H1 (cell line): ENCODE measurements around the gene FXYD5. TPM values are rescaled to one million over a fixed set of nuclear protein-coding genes. Genes with fewer than 3 reads are reported as not detected.
A peak's percentile ranks its signal among the peaks of the same experiment; 100 is the strongest.

Experiments used
- CTCF ChIA-PET: fragments of 300-600 bp; sonication (Branson Sonifier 250); formaldehyde crosslinking; loops from one replicate; lab custom pipeline; 2021; ENCODE audit not compliant: partially characterized antibody; lab: Charles Lee
- POLR2A ChIA-PET: fragments of 300-600 bp; sonication (Branson Sonifier 250); formaldehyde crosslinking; loops from one replicate; lab custom pipeline; 2021; ENCODE audit warnings: inconsistent platforms; ENCODE audit not compliant: partially characterized antibody; lab: Charles Lee
- DNase-seq, 2 experiments: peaks; one replicate each; pipeline versions ENCODE4 v3.0.0 to v3.0.0-alpha.2; 2010 to 2022; ENCODE audit warnings: low spot score in 2 of 2, low read depth in 1 of 2, mixed read lengths in 1 of 2
- FAIRE-seq: peaks from 2 replicates; lab custom pipeline; 2011; peaks lifted over from hg19 to GRCh38; lab: Jason Lieb, UNC
- H2AFZ ChIP-seq: 2 replicates; pipeline ENCODE4 v1.8.1; 2012; ENCODE audit warnings: low read length, inconsistent platforms
- H2AK5ac ChIP-seq: 2 replicates; pipeline ENCODE4 v1.6.1; 2013; ENCODE audit warnings: low read depth, low read length
- H2BK120ac ChIP-seq: replicated peaks from 2 replicates; pipeline ENCODE3; 2013; ENCODE audit warnings: low read depth, low read length, inconsistent platforms
- H2BK12ac ChIP-seq: 2 replicates; pipeline ENCODE4 v1.6.1; 2013; ENCODE audit warnings: low read depth, low read length
- H2BK15ac ChIP-seq: 2 replicates; pipeline ENCODE4 v1.6.1; 2013; ENCODE audit warnings: low read length
- H2BK20ac ChIP-seq: 2 replicates; pipeline ENCODE4 v1.6.1; 2013; ENCODE audit warnings: low read length
- H2BK5ac ChIP-seq: 2 replicates; pipeline ENCODE4 v1.6.1; 2013; ENCODE audit warnings: low read depth, low read length
- H3K14ac ChIP-seq: 2 replicates; pipeline ENCODE4 v1.6.1; 2013; ENCODE audit warnings: inconsistent platforms; ENCODE audit not compliant: insufficient read length
- H3K18ac ChIP-seq: 2 replicates; pipeline ENCODE4 v1.6.1; 2013; ENCODE audit warnings: low read length; ENCODE audit errors: extremely low read depth
- H3K23ac ChIP-seq: 2 replicates; pipeline ENCODE4 v1.6.1; 2013; ENCODE audit warnings: inconsistent platforms; ENCODE audit not compliant: insufficient read length
- H3K23me2 ChIP-seq: 2 replicates; pipeline ENCODE4 v1.6.1; 2013; ENCODE audit warnings: low read depth, low read length
- H3K27ac ChIP-seq: 2 replicates; pipeline ENCODE4 v1.6.1; 2011; ENCODE audit warnings: low read depth, low read length, inconsistent platforms
- H3K27me3 ChIP-seq, 4 experiments: replicated peaks in 1 of 4; 1 replicate in 1 of 4; 2 replicates in 3 of 4; pipeline versions ENCODE4 v1.6.1 to v1.8.1; 2011 to 2013; ENCODE audit warnings: low read length in 3 of 4, mild to moderate bottlenecking in 3 of 4, inconsistent platforms in 2 of 4, mixed read lengths in 2 of 4, moderate library complexity in 1 of 4; ENCODE audit not compliant: control insufficient read depth in 3 of 4, insufficient read depth in 3 of 4; ENCODE audit errors: extremely low read depth in 1 of 4
- H3K36me3 ChIP-seq, 4 experiments: 2 replicates each; pipeline versions ENCODE4 v1.6.1 to v1.8.1; 2011 to 2013; ENCODE audit warnings: mild to moderate bottlenecking in 4 of 4, low read length in 3 of 4, moderate library complexity in 2 of 4, control low read depth in 1 of 4, inconsistent platforms in 1 of 4; ENCODE audit not compliant: insufficient read depth in 4 of 4, control insufficient read depth in 2 of 4
- H3K4ac ChIP-seq: replicated peaks from 2 replicates; pipeline ENCODE3; 2013; ENCODE audit warnings: low read length, low read depth, mixed read lengths, inconsistent platforms; ENCODE audit not compliant: insufficient read length
- H3K4me1 ChIP-seq, 4 experiments: replicated peaks in 1 of 4; 1 replicate in 1 of 4; 2 replicates in 3 of 4; pipeline versions ENCODE4 v1.6.1 to v1.8.1; 2011 to 2013; ENCODE audit warnings: low read length in 3 of 4, inconsistent platforms in 2 of 4, mixed read lengths in 1 of 4; ENCODE audit not compliant: insufficient read depth in 4 of 4, control insufficient read depth in 3 of 4
- H3K4me2 ChIP-seq, 2 experiments: 2 replicates each; pipeline versions ENCODE4 v1.6.1 to v1.8.1; 2011 to 2013; ENCODE audit warnings: low read depth in 2 of 2, low read length in 2 of 2, control low read depth in 1 of 2, inconsistent platforms in 1 of 2, mild to moderate bottlenecking in 1 of 2; ENCODE audit not compliant: insufficient read depth in 1 of 2
- H3K4me3 ChIP-seq, 4 experiments: fragments of 200-600, 300-600 bp in 1 of 4; sonication (generic), shearing (Covaris generic), sonication (Bioruptor Twin) in 1 of 4; 2 replicates each; pipeline versions ENCODE4 v1.5.1 to v1.8.1; 2011 to 2016; ENCODE audit warnings: low read length in 4 of 4, low read depth in 3 of 4, control low read depth in 2 of 4, inconsistent platforms in 2 of 4, mild to moderate bottlenecking in 2 of 4, mixed read lengths in 1 of 4, moderate library complexity in 1 of 4; ENCODE audit not compliant: insufficient read depth in 2 of 4; ENCODE audit errors: extremely low read depth in 1 of 4
- H3K56ac ChIP-seq: replicated peaks from 2 replicates; pipeline ENCODE3; 2013; ENCODE audit warnings: low read depth, mild to moderate bottlenecking, mixed read lengths, low read length, inconsistent platforms; ENCODE audit not compliant: insufficient read length
- H3K79me1 ChIP-seq: 2 replicates; pipeline ENCODE4 v1.6.1; 2013; ENCODE audit warnings: low read depth, low read length, control low read depth
- H3K79me2 ChIP-seq, 2 experiments: 2 replicates each; pipeline versions ENCODE4 v1.6.1 to v1.8.1; 2012 to 2013; ENCODE audit warnings: low read length in 2 of 2, mild to moderate bottlenecking in 2 of 2, inconsistent platforms in 1 of 2; ENCODE audit not compliant: insufficient read depth in 2 of 2, control insufficient read depth in 1 of 2
- H3K9ac ChIP-seq, 4 experiments: replicated peaks in 1 of 4; 1 replicate in 1 of 4; 2 replicates in 3 of 4; pipeline versions ENCODE4 v1.6.1 to v1.8.1; 2011 to 2013; ENCODE audit warnings: low read depth in 3 of 4, low read length in 3 of 4, control low read depth in 2 of 4, mild to moderate bottlenecking in 2 of 4, moderate library complexity in 2 of 4, inconsistent platforms in 1 of 4; ENCODE audit errors: extremely low read depth in 1 of 4
- H3K9me3 ChIP-seq, 2 experiments: 2 replicates each; pipeline versions ENCODE4 v1.6.1 to v1.8.1; 2012 to 2013; ENCODE audit warnings: mild to moderate bottlenecking in 2 of 2, moderate library complexity in 2 of 2, control low read depth in 1 of 2, inconsistent platforms in 1 of 2, low read depth in 1 of 2, low read length in 1 of 2, mixed read lengths in 1 of 2; ENCODE audit not compliant: insufficient read depth in 2 of 2
- H4K20me1 ChIP-seq, 2 experiments: replicated peaks in 1 of 2; 2 replicates each; pipeline versions ENCODE3 to v1.8.1; 2011 to 2013; ENCODE audit warnings: inconsistent platforms in 2 of 2, low read length in 2 of 2, mild to moderate bottlenecking in 1 of 2; ENCODE audit not compliant: insufficient read depth in 2 of 2, control insufficient read depth in 1 of 2
- H4K5ac ChIP-seq: 2 replicates; pipeline ENCODE4 v1.6.1; 2013; ENCODE audit warnings: low read length, low read depth, mixed read lengths, inconsistent platforms; ENCODE audit not compliant: insufficient read length
- H4K8ac ChIP-seq: 2 replicates; pipeline ENCODE4 v1.8.0; 2013; ENCODE audit warnings: mild to moderate bottlenecking, moderate library complexity, low read length, inconsistent platforms; ENCODE audit not compliant: insufficient read depth; ENCODE audit errors: extremely low read depth
- H4K91ac ChIP-seq: replicated peaks from 2 replicates; pipeline ENCODE3; 2013; ENCODE audit warnings: low read length, mixed read lengths, inconsistent platforms; ENCODE audit not compliant: insufficient read length
- ASH2L ChIP-seq: fragments of 200-600, 300-600 bp; sonication (generic); IDR thresholded peaks from one replicate; pipeline ENCODE4 v1.7.1; 2017; ENCODE audit warnings: low read length
- BCL11A ChIP-seq, 2 experiments: IDR thresholded peaks; one replicate each; pipeline ENCODE4 v1.6.1; 2011; ENCODE audit warnings: low read depth in 2 of 2, low read length in 2 of 2, mild to moderate bottlenecking in 2 of 2
- MAX ChIP-seq: IDR thresholded peaks from 2 replicates; pipeline ENCODE4 v1.6.1; 2012; ENCODE audit warnings: inconsistent platforms
- POLR2A ChIP-seq, 2 experiments: IDR thresholded peaks; 1 replicate in 1 of 2; 2 replicates in 1 of 2; pipeline ENCODE4 v1.6.1; 2011; ENCODE audit warnings: low read depth in 2 of 2, low read length in 2 of 2, mild to moderate bottlenecking in 2 of 2; ENCODE audit errors: control extremely low read depth in 1 of 2
- RBBP5 ChIP-seq: IDR thresholded peaks from 2 replicates; pipeline ENCODE4 v1.7.1; 2012; ENCODE audit warnings: low read depth, mild to moderate bottlenecking, inconsistent platforms, low read length, moderate library complexity, borderline replicate concordance
- RNF2 ChIP-seq: fragments of 200-900, 300-1000 bp; sonication (generic); IDR thresholded peaks from 2 replicates; pipeline ENCODE4 v1.7.1; 2016; ENCODE audit warnings: borderline replicate concordance, low read depth, mild to moderate bottlenecking, antibody characterized with exemption, low read length; ENCODE audit not compliant: poor library complexity, severe bottlenecking; ENCODE audit errors: missing control alignments
- SAP30 ChIP-seq: fragments of 300-600 bp; sonication (generic); IDR thresholded peaks from 2 replicates; pipeline ENCODE4 v1.7.1; 2012; ENCODE audit warnings: low read length, moderate library complexity, mild to moderate bottlenecking, inconsistent platforms; ENCODE audit not compliant: insufficient read depth, insufficient replicate concordance
- TAF1 ChIP-seq: IDR thresholded peaks from 2 replicates; pipeline ENCODE4 v1.6.1; 2011; ENCODE audit warnings: mild to moderate bottlenecking, low read depth, low read length
- WGBS, 2 experiments: shearing (Covaris generic) in 1 of 2; methylation state at CpG; one replicate each; pipeline versions ENCODE4 v1.1.6 to v1.1.7; 2013 to 2015; ENCODE audit warnings: low lambda C conversion rate in 2 of 2, mixed read lengths in 2 of 2, inconsistent platforms in 1 of 2, low coverage in 1 of 2, missing lambda C conversion rate in 1 of 2; ENCODE audit not compliant: insufficient replicate concordance in 2 of 2, insufficient coverage in 1 of 2, insufficient read length in 1 of 2; ENCODE audit errors: extremely low coverage in 1 of 2, missing lambda C conversion rate in 1 of 2; 5-methylcytosine and 5-hydroxymethylcytosine counted together
- polyA plus RNA-seq, 7 experiments: library from polyadenylated mRNA; depleted of rRNA in 3 of 7; stranded (reverse) in 5 of 7; unstranded in 2 of 7; fragments of >200 nt in 5 of 7; fragments of 200-250 nt in 2 of 7; gene quantifications; 1 replicate in 5 of 7; 2 replicates in 1 of 7; 4 replicates in 1 of 7; pipeline versions ENCODE4 v1.2.1 to v1.2.3, GENCODE V29; 2011 to 2013; ENCODE audit warnings: missing spikeins in 2 of 7, mixed read lengths in 2 of 7
- total RNA-seq: library from RNA; stranded (reverse); fragmentation: NEBNext Ultra II Directional; extraction: Animal tissue kit (Norgen Biotek cat#: 25700); gene quantifications from 2 replicates; pipeline ENCODE4 v1.2.1, GENCODE V29; 2021

The FXYD5 gene
- total and polyA plus RNA-seq, 2 of the 8 experiments (the other 6 are each of a cell fraction or from before 2014, with no cell fraction given): 99.0 to 191 TPM

- peaks cover 9 to 30% (median 16%) of the 10 kb centered on the region in 4 experiments for H3K4me1 ChIP-seq
- no peaks in the 10 kb centered on the region for H3K27me3 ChIP-seq
- no peaks in the 10 kb centered on the region for H3K79me2 ChIP-seq
- no peak overlapping the region; a peak in 2 of 7 replicates for H3K9ac ChIP-seq
- 85% methylated on average over 12 of the region's 13 CpGs; no CpG with 5 or more reads in 1 of the 2 experiments for WGBS, 2 experiments
- no peaks in the 10 kb centered on the region for H3K9me3 ChIP-seq
- H3K4ac ChIP-seq: peak overlapping the region; percentile 63
- peak overlapping the region; percentile 96 for H2AK5ac ChIP-seq
- H4K8ac ChIP-seq: peak overlapping the region; percentile 39; the same call in 1 of the 2 replicates
- H3K23ac ChIP-seq: no peak overlapping the region
- ChIA-PET CTCF (interaction anchor here (1.5 kb wide), 1 partner anchor 51 kb away, joined by 6 read pairs; the partner anchor contains the start of gene FXYD5), POLR2A (interaction anchor here (1.0 to 1.7 kb wide), 7 partner anchors 9 to 305 kb away, joined by 3 to 5 read pairs (median 3); no protein-coding TSS in a partner anchor)
- H2BK12ac ChIP-seq: peak overlapping the region; percentile 97
- H3K27ac ChIP-seq: peak overlapping the region; percentile 50; the same call in 1 of the 2 replicates
- H3K14ac ChIP-seq: no peak overlapping the region
- peak overlapping the region; percentile 54; the same call in 1 of the 2 replicates for H2BK15ac ChIP-seq
- no peak for FAIRE-seq
- H4K20me1 ChIP-seq: no peaks in the 10 kb centered on the region
- peak overlapping the region; percentile 74 for H4K5ac ChIP-seq
- no peak for DNase-seq
- peak overlapping the region; percentile 30 for H2BK120ac ChIP-seq
- H3K23me2 ChIP-seq: no peaks in the 10 kb centered on the region; the same call in 1 of the 2 replicates
- no peaks in the 10 kb centered on the region; a peak in 1 of 8 replicates for H3K36me3 ChIP-seq
- H4K91ac ChIP-seq: peak overlapping the region; percentile 92
- H2BK20ac ChIP-seq: peak overlapping the region; percentile 68
- peak overlapping the region; percentile 88 for H2BK5ac ChIP-seq
- peak overlapping the region; percentile 82 for H2AFZ ChIP-seq
- H3K79me1 ChIP-seq: no peaks in the 10 kb centered on the region
- peak overlapping the region in 1 of 2 experiments; percentile 3; a peak in 1 of 4 replicates for H3K4me2 ChIP-seq
- H3K56ac ChIP-seq: peak overlapping the region; percentile 63
- no peak overlapping the region for H3K4me3 ChIP-seq
- H3K18ac ChIP-seq: peak overlapping the region; percentile 84
- TF ChIP-seq TAF1 (no peak), RNF2 (no peak), SAP30 (no peak), BCL11A (IDR thresholded peaks at IDR 0.05; ENCODE audit: low read depth in 2 of 2, low read length in 2 of 2) (no peak), ASH2L (peak; percentile 48), RBBP5 (no peak), MAX (peak; percentile 12; the same call in 1 of the 2 replicates), POLR2A (IDR thresholded peaks at IDR 0.05; ENCODE audit: control extremely low read depth in 1 of 2, low read depth in 2 of 2, low read length in 2 of 2) (peak in 1 of 2 experiments; percentile 42; a peak in 1 of 3 replicates)
These were observed 50.5 kb downstream of the FXYD5 start for GRCh38 chr19:35204799-35205732.
